ENCODE data around the gene CIB1. TPM values are rescaled to one million over a fixed set of nuclear protein-coding genes. Genes with fewer than 3 reads are reported as not detected.

Gene CIB1
- total and polyA plus RNA-seq, 2 of the 8 experiments (the other 6 are each of a cell fraction or from before 2014, with no cell fraction given), result 26.0 to 63.5 TPM

- Histone ChIP-seq H3K23me2 (ENCODE audit: low read depth, low read length) (peaks cover 7% of the 10 kb centered on the region; the same call in 1 of the 2 replicates), H3K4me2 (ENCODE audit: insufficient read depth in 1 of 2, low read depth in 2 of 2, low read length in 2 of 2) (no peak overlapping the region), H4K91ac (replicated peaks; ENCODE audit: insufficient read length, low read length) (no peak overlapping the region), H3K14ac (ENCODE audit: insufficient read length) (no peak overlapping the region), H3K79me1 (ENCODE audit: low read depth, low read length) (peaks cover 3% of the 10 kb centered on the region; the same call in 1 of the 2 replicates), H4K20me1 (replicated peaks in 1 of 2; ENCODE audit: control insufficient read depth in 1 of 2, insufficient read depth in 2 of 2, low read length in 2 of 2) (peaks cover 0 to 2% of the 10 kb centered on the region in 2 experiments), H3K79me2 (ENCODE audit: control insufficient read depth in 1 of 2, insufficient read depth in 2 of 2, low read length in 2 of 2) (no peaks in the 10 kb centered on the region), H3K27me3 (replicated peaks in 1 of 4; ENCODE audit: control insufficient read depth in 3 of 4, extremely low read depth in 1 of 4, insufficient read depth in 3 of 4, low read length in 3 of 4) (no peaks in the 10 kb centered on the region), H4K8ac (ENCODE audit: extremely low read depth, insufficient read depth, low read length) (no peak overlapping the region), H3K23ac (ENCODE audit: insufficient read length) (no peak overlapping the region), H3K9ac (replicated peaks in 1 of 4; ENCODE audit: extremely low read depth in 1 of 4, low read depth in 3 of 4, low read length in 3 of 4) (no peak overlapping the region; a peak in 1 of 7 replicates), H3K27ac (ENCODE audit: low read depth, low read length) (no peak overlapping the region), H2BK12ac (ENCODE audit: low read depth, low read length) (no peak overlapping the region), H3K56ac (replicated peaks; ENCODE audit: insufficient read length, low read depth, low read length) (no peak overlapping the region), H3K18ac (ENCODE audit: extremely low read depth, low read length) (no peak overlapping the region), H4K5ac (ENCODE audit: insufficient read length, low read depth, low read length) (no peak overlapping the region), H2AFZ (ENCODE audit: low read length) (no peak overlapping the region), H3K36me3 (ENCODE audit: control insufficient read depth in 2 of 4, insufficient read depth in 4 of 4, low read length in 3 of 4) (no peaks in the 10 kb centered on the region), H2BK15ac (ENCODE audit: low read length) (no peak overlapping the region), H2BK20ac (ENCODE audit: low read length) (no peak overlapping the region), H3K4me1 (replicated peaks in 1 of 4; ENCODE audit: control insufficient read depth in 3 of 4, insufficient read depth in 4 of 4, low read length in 3 of 4) (peaks cover 0 to 15% (median 11%) of the 10 kb centered on the region in 4 experiments; a peak in 6 of 7 replicates), H3K4me3 (ENCODE audit: extremely low read depth in 1 of 4, insufficient read depth in 2 of 4, low read depth in 3 of 4, low read length in 4 of 4) (no peak overlapping the region), H2BK120ac (replicated peaks; ENCODE audit: low read depth, low read length) (no peak overlapping the region), H2AK5ac (ENCODE audit: low read depth, low read length) (peak overlapping the region; percentile 53; the same call in 1 of the 2 replicates), H2BK5ac (ENCODE audit: low read depth, low read length) (no peak overlapping the region), H3K9me3 (ENCODE audit: insufficient read depth in 2 of 2, low read depth in 1 of 2, low read length in 1 of 2) (no peaks in the 10 kb centered on the region), H3K4ac (replicated peaks; ENCODE audit: insufficient read length, low read depth, low read length) (no peak overlapping the region)
- FAIRE-seq (no peak), DNase-seq (ENCODE audit: low read depth in 1 of 2, low spot score in 2 of 2) (no peak)
- WGBS, 2 experiments (ENCODE audit: extremely low coverage in 1 of 2, insufficient coverage in 1 of 2, insufficient read length in 1 of 2, insufficient replicate concordance in 2 of 2, low coverage in 1 of 2, low lambda C conversion rate in 2 of 2, missing lambda C conversion rate in 1 of 2), result 84% methylated on average over 8 of the region's 8 CpGs; no CpG with 5 or more reads in 1 of the 2 experiments
- POLR2A ChIA-PET (ENCODE audit: partially characterized antibody), result interaction anchor here (0.9 to 3.8 kb wide), 3 partner anchors 12 to 47 kb away, joined by 3 to 16 read pairs (median 4); partner anchors contain the start of genes CIB1, GDPGP1 and SEMA4B
- CTCF ChIA-PET (ENCODE audit: partially characterized antibody), result interaction anchor here (0.6 to 2.1 kb wide), 7 partner anchors 10 to 114 kb away, joined by 3 to 11 read pairs (median 3); partner anchors contain the start of gene SEMA4B
- TF ChIP-seq BCL11A (IDR thresholded peaks at IDR 0.05; ENCODE audit: low read depth in 2 of 2, low read length in 2 of 2), result no peak
- no peak for TF ChIP-seq PHF8 (conservative IDR thresholded peaks at IDR 0.05; ENCODE audit: low read depth, low read length)
Measured at GRCh38 chr15:90187257-90187868, 46.4 kb downstream of the CIB1 start.
